ENCODE data around the gene PTMA.

The PTMA gene

DNA sequence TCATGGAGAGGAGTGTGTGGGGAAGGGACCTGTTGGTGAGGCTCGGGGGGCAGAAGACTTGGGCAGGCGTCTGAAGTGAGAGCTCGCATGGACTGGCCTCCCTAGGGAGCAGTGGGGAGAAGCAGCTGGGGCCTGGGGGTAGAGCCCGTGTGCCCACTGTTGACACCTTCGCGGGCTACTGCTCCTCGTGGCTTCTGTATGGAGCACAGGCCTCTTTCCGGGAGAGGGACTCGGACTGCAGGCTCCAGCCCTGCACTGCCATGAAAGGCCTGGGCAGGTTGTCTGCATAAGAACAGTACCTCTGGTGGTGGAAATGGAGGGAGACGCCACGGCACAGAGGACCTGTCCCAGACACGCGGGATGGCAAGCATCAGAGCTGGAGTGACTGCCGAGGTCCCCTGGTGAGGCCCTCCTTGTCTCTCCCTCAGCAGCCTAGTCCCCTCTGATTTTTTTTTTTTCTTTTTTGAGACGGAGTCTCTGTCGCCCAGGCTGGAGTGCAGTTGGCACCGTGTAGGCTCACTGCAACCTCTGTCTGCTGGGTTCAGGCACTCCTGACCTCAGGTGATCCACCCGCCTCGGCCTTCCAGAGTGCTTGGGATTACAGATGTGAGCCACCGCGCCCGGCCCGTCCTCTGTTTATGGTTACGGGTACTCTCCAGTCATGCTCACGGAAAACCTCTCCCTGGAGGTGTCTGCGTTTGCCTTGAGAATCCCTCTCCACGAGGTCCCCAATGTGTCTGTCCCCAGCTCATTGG is 44.7 kb upstream of the PTMA start:
- H3K36me3 ChIP-seq (replicated peaks; ENCODE audit: insufficient read depth, low read length): no peaks in the 10 kb centered on the region
- no peak for DNase-seq
- H3K9ac ChIP-seq (ENCODE audit: low read length): no peak overlapping the region
- no peak overlapping the region for H3K27ac ChIP-seq (ENCODE audit: low read length)
- H3K4me1 ChIP-seq (ENCODE audit: low read length): no peaks in the 10 kb centered on the region; the same call in 1 of the 2 replicates
- H3K79me2 ChIP-seq (ENCODE audit: low read length): no peaks in the 10 kb centered on the region
- TF ChIP-seq, protein P1, sequence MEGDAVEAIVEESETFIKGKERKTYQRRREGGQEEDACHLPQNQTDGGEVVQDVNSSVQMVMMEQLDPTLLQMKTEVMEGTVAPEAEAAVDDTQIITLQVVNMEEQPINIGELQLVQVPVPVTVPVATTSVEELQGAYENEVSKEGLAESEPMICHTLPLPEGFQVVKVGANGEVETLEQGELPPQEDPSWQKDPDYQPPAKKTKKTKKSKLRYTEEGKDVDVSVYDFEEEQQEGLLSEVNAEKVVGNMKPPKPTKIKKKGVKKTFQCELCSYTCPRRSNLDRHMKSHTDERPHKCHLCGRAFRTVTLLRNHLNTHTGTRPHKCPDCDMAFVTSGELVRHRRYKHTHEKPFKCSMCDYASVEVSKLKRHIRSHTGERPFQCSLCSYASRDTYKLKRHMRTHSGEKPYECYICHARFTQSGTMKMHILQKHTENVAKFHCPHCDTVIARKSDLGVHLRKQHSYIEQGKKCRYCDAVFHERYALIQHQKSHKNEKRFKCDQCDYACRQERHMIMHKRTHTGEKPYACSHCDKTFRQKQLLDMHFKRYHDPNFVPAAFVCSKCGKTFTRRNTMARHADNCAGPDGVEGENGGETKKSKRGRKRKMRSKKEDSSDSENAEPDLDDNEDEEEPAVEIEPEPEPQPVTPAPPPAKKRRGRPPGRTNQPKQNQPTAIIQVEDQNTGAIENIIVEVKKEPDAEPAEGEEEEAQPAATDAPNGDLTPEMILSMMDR (IDR thresholded peaks at IDR 0.05; ENCODE audit: low read length): no peak
- TF ChIP-seq EZH2phosphoT487 (IDR thresholded peaks at IDR 0.05; ENCODE audit: low read length) (no peak), EZH2 (optimal IDR thresholded peaks at IDR 0.05; ENCODE audit: low read depth, low read length) (no peak)
- H3F3A ChIP-seq (ENCODE audit: insufficient read depth, low read length): no peaks in the 10 kb centered on the region
- no peaks in the 10 kb centered on the region for H3K27me3 ChIP-seq (replicated peaks; ENCODE audit: insufficient read depth, low read length)
- H3K4me3 ChIP-seq (ENCODE audit: low read length): no peak overlapping the region
- H4K20me1 ChIP-seq (ENCODE audit: insufficient read depth, low read length): no peaks in the 10 kb centered on the region
- no peak overlapping the region for H3K4me2 ChIP-seq (ENCODE audit: low read depth, low read length)
- no peak overlapping the region for H2AFZ ChIP-seq (ENCODE audit: low read length)
- no peaks in the 10 kb centered on the region for H3K9me2 ChIP-seq (replicated peaks; ENCODE audit: insufficient read depth, low read length)
- no peaks in the 10 kb centered on the region for H3K9me3 ChIP-seq (replicated peaks; ENCODE audit: insufficient read depth, low read length)

GRCh38 chr2:231664727-231665126 is 43.6 kb upstream of the PTMA start:
- no peaks in the 10 kb centered on the region for H3K27me3 ChIP-seq (replicated peaks; ENCODE audit: insufficient read depth, low read length)
- TF ChIP-seq, protein P1 (IDR thresholded peaks at IDR 0.05; ENCODE audit: low read length): no peak
- TF ChIP-seq EZH2 (optimal IDR thresholded peaks at IDR 0.05; ENCODE audit: low read depth, low read length) (no peak), EZH2phosphoT487 (IDR thresholded peaks at IDR 0.05; ENCODE audit: low read length) (no peak)
- H3K79me2 ChIP-seq (ENCODE audit: low read length): no peaks in the 10 kb centered on the region
- H3K27ac ChIP-seq (ENCODE audit: low read length): no peak overlapping the region
- no peak overlapping the region for H3K4me3 ChIP-seq (ENCODE audit: low read length)
- no peaks in the 10 kb centered on the region; the same call in 1 of the 2 replicates for H3K4me1 ChIP-seq (ENCODE audit: low read length)
- no peak overlapping the region for H3K4me2 ChIP-seq (ENCODE audit: low read depth, low read length)
- no peaks in the 10 kb centered on the region for H3K9me3 ChIP-seq (replicated peaks; ENCODE audit: insufficient read depth, low read length)
- H3K9ac ChIP-seq (ENCODE audit: low read length): no peak overlapping the region
- no peaks in the 10 kb centered on the region for H3F3A ChIP-seq (ENCODE audit: insufficient read depth, low read length)
- DNase-seq: no peak
- H3K9me2 ChIP-seq (replicated peaks; ENCODE audit: insufficient read depth, low read length): no peaks in the 10 kb centered on the region
- no peak overlapping the region for H2AFZ ChIP-seq (ENCODE audit: low read length)
- no peaks in the 10 kb centered on the region for H4K20me1 ChIP-seq (ENCODE audit: insufficient read depth, low read length)
- no peaks in the 10 kb centered on the region for H3K36me3 ChIP-seq (replicated peaks; ENCODE audit: insufficient read depth, low read length)

DNA sequence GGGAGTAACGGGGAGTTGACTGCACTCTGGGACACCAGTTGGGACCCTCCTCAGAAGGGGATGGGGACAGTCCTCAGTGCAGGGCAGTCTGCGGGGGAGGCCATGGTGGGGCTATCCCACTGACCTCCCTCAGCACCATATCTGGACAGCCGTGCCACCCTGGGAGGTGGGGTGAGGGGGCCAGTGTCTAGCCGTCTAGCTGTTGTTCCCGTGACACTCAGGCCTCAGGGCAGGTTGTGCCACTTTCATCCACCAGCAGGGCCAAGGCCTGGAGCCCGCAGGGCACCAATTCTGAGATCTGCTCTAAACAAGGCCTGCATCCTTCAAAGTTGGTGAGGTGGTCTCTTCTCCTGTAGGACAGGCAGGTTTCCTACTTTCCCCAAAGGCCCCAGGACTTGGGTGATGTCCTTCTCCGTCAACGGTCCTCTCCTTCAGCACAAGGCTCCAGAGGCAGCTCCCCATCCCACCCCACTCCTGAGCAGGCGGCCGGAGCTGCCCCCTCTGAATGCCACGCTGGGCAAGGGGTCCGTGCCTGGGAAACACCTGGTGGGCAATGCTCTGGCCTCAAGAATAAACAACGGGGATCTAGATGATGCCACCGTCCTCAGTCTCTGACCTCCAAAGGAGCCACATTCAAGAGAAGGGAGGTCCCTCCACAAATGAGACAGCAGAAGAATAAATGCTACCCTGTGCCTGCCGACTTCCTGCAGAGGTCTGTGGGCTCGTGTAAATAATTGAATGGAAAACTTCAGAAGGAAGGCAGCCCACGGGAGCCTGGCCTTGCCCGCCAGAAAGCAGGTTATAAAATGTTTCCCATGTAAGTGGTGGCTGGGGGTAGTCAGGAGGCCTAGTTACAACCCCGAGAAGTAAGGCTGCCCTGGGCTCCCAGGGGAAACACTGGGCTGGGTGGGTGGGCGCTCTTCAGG is 42.8 kb upstream of the PTMA start:
- H3K27me3 ChIP-seq (replicated peaks; ENCODE audit: insufficient read depth, low read length): no peaks in the 10 kb centered on the region
- H3K4me1 ChIP-seq (ENCODE audit: low read length): peaks cover 3% of the 10 kb centered on the region; the same call in 1 of the 2 replicates
- no peak overlapping the region for H3K9ac ChIP-seq (ENCODE audit: low read length)
- no peak overlapping the region for H3K4me2 ChIP-seq (ENCODE audit: low read depth, low read length)
- no peaks in the 10 kb centered on the region for H3K36me3 ChIP-seq (replicated peaks; ENCODE audit: insufficient read depth, low read length)
- H3K27ac ChIP-seq (ENCODE audit: low read length): no peak overlapping the region
- H3K9me3 ChIP-seq (replicated peaks; ENCODE audit: insufficient read depth, low read length): no peaks in the 10 kb centered on the region
- TF ChIP-seq EZH2phosphoT487 (IDR thresholded peaks at IDR 0.05; ENCODE audit: low read length) (no peak), EZH2 (optimal IDR thresholded peaks at IDR 0.05; ENCODE audit: low read depth, low read length) (no peak)
- TF ChIP-seq, protein P1 (IDR thresholded peaks at IDR 0.05; ENCODE audit: low read length): no peak
- H3K79me2 ChIP-seq (ENCODE audit: low read length): no peaks in the 10 kb centered on the region
- H3F3A ChIP-seq (ENCODE audit: insufficient read depth, low read length): no peaks in the 10 kb centered on the region
- H3K9me2 ChIP-seq (replicated peaks; ENCODE audit: insufficient read depth, low read length): no peaks in the 10 kb centered on the region
- no peak overlapping the region for H3K4me3 ChIP-seq (ENCODE audit: low read length)
- DNase-seq: no peak
- no peak overlapping the region for H2AFZ ChIP-seq (ENCODE audit: low read length)
- H4K20me1 ChIP-seq (ENCODE audit: insufficient read depth, low read length): no peaks in the 10 kb centered on the region

Data from MM.1S (cell line).